Tibial nerve (tissue), 4 donors: ENCODE data around the gene IQCM.

ENCODE experiments used
- EP300 ChIP-seq, 2 donors: sonication (generic); formaldehyde crosslinking; IDR thresholded peaks; one replicate each; pipeline ENCODE4 v1.6.1; 2017; ENCODE audit warnings: antibody characterized with exemption in 2 of 2, mild to moderate bottlenecking in 1 of 2
- POLR2A ChIP-seq, 2 donors: fragments of 450-650 bp; IDR thresholded peaks; one replicate each; pipeline ENCODE4 v1.6.1; 2017; ENCODE audit warnings: antibody characterized with exemption in 2 of 2, mild to moderate bottlenecking in 2 of 2, moderate library complexity in 2 of 2
- TF ChIP-seq, protein P1 (sequence below), 5 experiments: fragments of 200-600 bp in 3 of 5; fragments of 450-650 bp in 2 of 5; sonication (generic) in 3 of 5; IDR thresholded peaks; one replicate each; pipeline ENCODE4 v1.5.1; 2016 to 2019; ENCODE audit warnings: antibody characterized with exemption in 5 of 5, mild to moderate bottlenecking in 3 of 5, moderate library complexity in 2 of 5

DNA sequence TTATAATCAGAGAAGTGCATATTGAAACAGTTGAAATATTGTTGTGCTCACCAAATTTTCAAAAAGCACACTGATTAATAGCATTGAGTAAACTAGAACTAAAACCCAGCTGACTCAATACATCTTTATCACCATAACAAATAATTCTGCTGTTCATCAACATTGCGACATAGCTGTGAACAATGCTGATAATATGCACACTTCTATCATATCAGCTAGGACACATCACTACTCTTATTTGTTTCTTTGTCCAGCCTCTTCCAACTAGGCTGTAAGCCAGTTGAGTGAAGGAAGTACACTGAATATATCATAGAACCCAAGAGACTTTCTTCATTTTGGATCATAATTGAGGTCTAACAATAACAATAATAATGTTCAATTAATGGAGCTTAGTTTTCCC lies 349.7 kb downstream of the IQCM start:
- TF ChIP-seq EP300 (IDR thresholded peaks at IDR 0.05) (no peak), POLR2A (IDR thresholded peaks at IDR 0.05) (no peak)
- TF ChIP-seq, protein P1, sequence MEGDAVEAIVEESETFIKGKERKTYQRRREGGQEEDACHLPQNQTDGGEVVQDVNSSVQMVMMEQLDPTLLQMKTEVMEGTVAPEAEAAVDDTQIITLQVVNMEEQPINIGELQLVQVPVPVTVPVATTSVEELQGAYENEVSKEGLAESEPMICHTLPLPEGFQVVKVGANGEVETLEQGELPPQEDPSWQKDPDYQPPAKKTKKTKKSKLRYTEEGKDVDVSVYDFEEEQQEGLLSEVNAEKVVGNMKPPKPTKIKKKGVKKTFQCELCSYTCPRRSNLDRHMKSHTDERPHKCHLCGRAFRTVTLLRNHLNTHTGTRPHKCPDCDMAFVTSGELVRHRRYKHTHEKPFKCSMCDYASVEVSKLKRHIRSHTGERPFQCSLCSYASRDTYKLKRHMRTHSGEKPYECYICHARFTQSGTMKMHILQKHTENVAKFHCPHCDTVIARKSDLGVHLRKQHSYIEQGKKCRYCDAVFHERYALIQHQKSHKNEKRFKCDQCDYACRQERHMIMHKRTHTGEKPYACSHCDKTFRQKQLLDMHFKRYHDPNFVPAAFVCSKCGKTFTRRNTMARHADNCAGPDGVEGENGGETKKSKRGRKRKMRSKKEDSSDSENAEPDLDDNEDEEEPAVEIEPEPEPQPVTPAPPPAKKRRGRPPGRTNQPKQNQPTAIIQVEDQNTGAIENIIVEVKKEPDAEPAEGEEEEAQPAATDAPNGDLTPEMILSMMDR (IDR thresholded peaks at IDR 0.05), result no peak
